ENCODE results near the gene RAB9A. TPM values are rescaled to one million over a fixed set of nuclear protein-coding genes. Genes with fewer than 3 reads are reported as not detected.

The RAB9A gene
- total and polyA plus RNA-seq, 9 of the 15 experiments (the other 6 are each of a cell fraction or from before 2014, with no cell fraction given), result 13.5 to 20.8 (median 17.7) TPM

DNA sequence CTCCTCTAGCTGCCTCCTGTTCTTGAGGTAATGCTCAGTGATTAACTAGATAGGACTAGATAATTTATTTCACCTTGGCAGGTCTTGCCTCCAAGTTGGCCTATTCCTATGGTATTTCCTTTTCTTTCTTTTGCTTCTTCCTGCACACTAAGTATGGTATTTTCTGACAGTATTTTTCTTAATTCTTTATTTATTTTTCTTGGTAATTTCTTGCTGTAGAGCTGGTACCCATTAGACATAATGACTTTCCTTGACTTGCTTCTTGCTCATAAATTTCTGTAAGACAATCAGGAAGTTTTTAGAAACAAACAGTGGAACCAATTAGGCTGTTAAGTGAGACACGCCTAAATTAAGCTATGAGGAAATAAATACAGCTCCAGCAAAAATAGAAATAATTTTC is 9.5 kb downstream of the RAB9A start:
- CTCF ChIA-PET (ENCODE audit: low intra/inter-chr PET ratio), result no interaction called here

More for the DNA sequence above, 9.5 kb downstream of the RAB9A start:
- TF ChIP-seq ZNF224 (CRISPR knock-in tag; IDR thresholded peaks at IDR 0.05), result no peak
- no peak for TF ChIP-seq RNF219 (CRISPR knock-in tag; IDR thresholded peaks at IDR 0.05)
- TF ChIP-seq MEIS2 (IDR thresholded peaks at IDR 0.05; ENCODE audit: partially characterized antibody), result peak; percentile 10
- no peak for TF ChIP-seq ASH1L (IDR thresholded peaks at IDR 0.05; ENCODE audit: borderline replicate concordance, low read depth, partially characterized antibody)
- TF ChIP-seq PHF21A (IDR thresholded peaks at IDR 0.05; ENCODE audit: borderline replicate concordance, low read depth), result no peak
- no peak for ATAC-seq
- no peak for FAIRE-seq
- POLR2A ChIA-PET, result interaction anchor here (1.0 to 1.5 kb wide), 5 partner anchors 11 to 53 kb away, joined by 3 to 6 read pairs (median 3); no protein-coding TSS in a partner anchor
- Histone ChIP-seq H3K4me1 (replicated peaks in 1 of 2; ENCODE audit: control insufficient read depth in 2 of 2, insufficient read depth in 2 of 2, low read length in 2 of 2) (peaks cover 4 to 44% of the 10 kb centered on the region in 2 experiments), H3K79me2 (ENCODE audit: control insufficient read depth, insufficient read depth, low read length) (peaks cover 95% of the 10 kb centered on the region), H3K9ac (ENCODE audit: insufficient read depth in 1 of 2, low read depth in 2 of 2, low read length in 2 of 2) (no peak overlapping the region), H3K4me3 (no peak overlapping the region), H4K20me1 (replicated peaks; ENCODE audit: control insufficient read depth, insufficient read depth, low read length) (peaks cover 17% of the 10 kb centered on the region; the same call in 1 of the 2 replicates), H3K4me2 (ENCODE audit: insufficient read depth, low read length) (no peak overlapping the region), H3K9me3 (replicated peaks; ENCODE audit: control insufficient read depth, insufficient read depth, low read depth, low read length) (no peaks in the 10 kb centered on the region), H3K27ac (ENCODE audit: extremely low read depth, low read depth, low read length) (peak overlapping the region; percentile 24; the same call in 1 of the 3 replicates), H3K9me1 (ENCODE audit: control insufficient read depth, insufficient read depth, low read length) (no peaks in the 10 kb centered on the region), H2AFZ (ENCODE audit: low read depth, low read length) (no peak overlapping the region), H3K27me3 (ENCODE audit: control insufficient read depth in 2 of 2, insufficient read depth in 2 of 2, low read length in 2 of 2) (no peaks in the 10 kb centered on the region), H3K36me3 (ENCODE audit: control insufficient read depth, insufficient read depth, low read length) (peaks cover 21% of the 10 kb centered on the region; the same call in 2 of the 3 replicates)
- in situ Hi-C loops (cut with MboI) (no loop called here), intact Hi-C loops (cut with micrococcal nuclease) (loop anchor here (5.0 kb wide), 1 partner anchor 34 kb away; the partner anchor contains the start of genes OFD1 and TRAPPC2)
- no TSS peak for BruUV-seq (replicated peaks)
- DNase-seq (ENCODE audit: extremely low read depth in 1 of 4, low spot score in 3 of 4), result no peak
- 73% methylated on average over 1 of the region's 1 CpG for whole genome bisulfite sequencing (ENCODE audit: insufficient coverage, low coverage, missing lambda C conversion rate)
